ENCODE measurements around the gene PLAC1. TPM values are rescaled to one million over a fixed set of nuclear protein-coding genes. Genes with fewer than 3 reads are reported as not detected.

The PLAC1 gene
- total RNA-seq, 1 experiment from 2014 or later: 0.51 TPM

GRCh38 chrX:134568285-134569016, 89.8 kb downstream of the PLAC1 start:
- CTCF ChIA-PET: interaction anchor here (0.7 kb wide), 1 partner anchor 95 kb away, joined by 4 read pairs; no protein-coding TSS in a partner anchor
- H3K9me3 ChIP-seq (ENCODE audit: control insufficient read depth, insufficient read depth, low read depth, low read length): no peaks in the 10 kb centered on the region
- ATAC-seq (0 out of 2 replicates have a peak, but pooled peaks have one; percentile 32), DNase-seq (ENCODE audit: low read depth, low spot score) (no peak)
- no peak for TF ChIP-seq SIN3A (IDR thresholded peaks at IDR 0.05; ENCODE audit: borderline replicate concordance, insufficient read depth, low read depth, low read length)
- TF ChIP-seq REST (IDR thresholded peaks at IDR 0.05; ENCODE audit: insufficient read depth in 1 of 2, low read depth in 2 of 2, low read length in 1 of 2): no peak
- no peak for TF ChIP-seq CTCF (IDR thresholded peaks at IDR 0.05)
- no peak for TF ChIP-seq TCF7L2 (IDR thresholded peaks at IDR 0.05; ENCODE audit: low read depth, low read length)
- no peak for TF ChIP-seq POLR2AphosphoS5 (IDR thresholded peaks at IDR 0.05; ENCODE audit: low read depth, low read length)
- no peaks in the 10 kb centered on the region for H3K36me3 ChIP-seq (ENCODE audit: control insufficient read depth, insufficient read depth, low read length)
- BruUV-seq (replicated peaks): no TSS peak
- intact Hi-C loops (cut with micrococcal nuclease; ENCODE audit: unreplicated experiment): no loop called here
- in situ Hi-C loops (cut with HindIII; ENCODE audit: low pct_unique_long_range_greater_than_20kb, low sequenced_read_pairs): no loop called here
- peak overlapping the region; percentile 53 for H3K27ac ChIP-seq (ENCODE audit: low read length)
- POLR2A ChIA-PET: interaction anchor here (0.5 kb wide), 1 partner anchor 31 kb away, joined by 5 read pairs; no protein-coding TSS in a partner anchor
- H3K4me1 ChIP-seq (ENCODE audit: control insufficient read depth, insufficient read depth, low read length): peaks cover 50% of the 10 kb centered on the region
- peak overlapping the region in 1 of 2 experiments; percentile 23; a peak in 2 of 4 replicates for H3K4me3 ChIP-seq (ENCODE audit: low read depth in 2 of 2, low read length in 2 of 2)
- no peaks in the 10 kb centered on the region for H3K27me3 ChIP-seq (ENCODE audit: control insufficient read depth, insufficient read depth, low read length)

GRCh38 chrX:134566506-134566905, 91.8 kb downstream of the PLAC1 start:
- intact Hi-C loops (cut with micrococcal nuclease; ENCODE audit: unreplicated experiment) (no loop called here), in situ Hi-C loops (cut with HindIII; ENCODE audit: low pct_unique_long_range_greater_than_20kb, low sequenced_read_pairs) (no loop called here)
- no peak for TF ChIP-seq TCF7L2 (IDR thresholded peaks at IDR 0.05; ENCODE audit: low read depth, low read length)
- no peak for TF ChIP-seq SIN3A (IDR thresholded peaks at IDR 0.05; ENCODE audit: borderline replicate concordance, insufficient read depth, low read depth, low read length)
- no peak for TF ChIP-seq REST (IDR thresholded peaks at IDR 0.05; ENCODE audit: insufficient read depth in 1 of 2, low read depth in 2 of 2, low read length in 1 of 2)
- no peak for TF ChIP-seq CTCF (IDR thresholded peaks at IDR 0.05)
- no peak for TF ChIP-seq POLR2AphosphoS5 (IDR thresholded peaks at IDR 0.05; ENCODE audit: low read depth, low read length)
- H3K4me1 ChIP-seq (ENCODE audit: control insufficient read depth, insufficient read depth, low read length): peaks cover 31% of the 10 kb centered on the region
- POLR2A ChIA-PET: no interaction called here
- no TSS peak for BruUV-seq (replicated peaks)
- H3K9me3 ChIP-seq (ENCODE audit: control insufficient read depth, insufficient read depth, low read depth, low read length): no peaks in the 10 kb centered on the region
- H3K27ac ChIP-seq (ENCODE audit: low read length): no peak overlapping the region
- DNase-seq (ENCODE audit: low read depth, low spot score): no peak
- no peak for ATAC-seq
- H3K4me3 ChIP-seq (ENCODE audit: low read depth in 2 of 2, low read length in 2 of 2): no peak overlapping the region
- CTCF ChIA-PET: no interaction called here
- no peaks in the 10 kb centered on the region for H3K36me3 ChIP-seq (ENCODE audit: control insufficient read depth, insufficient read depth, low read length)
- H3K27me3 ChIP-seq (ENCODE audit: control insufficient read depth, insufficient read depth, low read length): no peaks in the 10 kb centered on the region
